Upper lobe of left lung (tissue), 6 donors: ENCODE measurements around the gene YAF2. TPM values are rescaled to one million over a fixed set of nuclear protein-coding genes. Genes with fewer than 3 reads are reported as not detected.

Experiments used
- ATAC-seq, 2 donors: fragments of 200-7000 bp; cut with Tn5 transposase; one replicate each; pipeline ENCODE4 v1.9.1; 2022; ENCODE audit warnings: mild to moderate bottlenecking in 2 of 2, moderate library complexity in 2 of 2; ENCODE audit not compliant: low FRiP score in 2 of 2
- DNase-seq, 2 donors: peaks; one replicate each; pipeline ENCODE4 v3.0.0-alpha.2; 2019 to 2020
- H3K27ac ChIP-seq, 4 donors: fragments of 200-600 bp; sonication (generic); one replicate each; pipeline ENCODE4 v1.5.1; 2016 to 2019
- H3K27me3 ChIP-seq, 4 donors: fragments of 200-600 bp; sonication (generic); one replicate each; pipeline ENCODE4 v1.5.1; 2017 to 2019
- H3K36me3 ChIP-seq, 4 donors: fragments of 200-600 bp; sonication (generic); one replicate each; pipeline ENCODE4 v1.5.1; 2016 to 2019
- H3K4me1 ChIP-seq, 4 donors: fragments of 200-600 bp; sonication (generic); one replicate each; pipeline ENCODE4 v1.5.1; 2018 to 2019
- H3K4me3 ChIP-seq, 4 donors: fragments of 200-600 bp; sonication (generic); one replicate each; pipeline ENCODE4 v1.5.1; 2017 to 2019; ENCODE audit warnings: mild to moderate bottlenecking in 2 of 4, moderate library complexity in 1 of 4
- H3K9me3 ChIP-seq, 4 donors: fragments of 200-600 bp; sonication (generic); one replicate each; pipeline ENCODE4 v1.5.1; 2018 to 2019
- CTCF ChIP-seq, 6 experiments: fragments of 450-650 bp in 4 of 6; fragments of 200-600 bp in 2 of 6; sonication (generic) in 2 of 6; IDR thresholded peaks; one replicate each; pipeline ENCODE4 v1.5.1; 2016 to 2019; ENCODE audit warnings: antibody characterized with exemption in 6 of 6
- EP300 ChIP-seq, 4 donors: sonication (generic); formaldehyde crosslinking; IDR thresholded peaks; one replicate each; pipeline ENCODE4 v1.5.1; 2017; ENCODE audit warnings: antibody characterized with exemption in 4 of 4, control low read depth in 2 of 4
- POLR2A ChIP-seq, 4 donors: fragments of 450-650 bp; IDR thresholded peaks; one replicate each; pipeline ENCODE4 v1.5.1; 2016 to 2017; ENCODE audit warnings: antibody characterized with exemption in 4 of 4, mild to moderate bottlenecking in 2 of 4
- POLR2AphosphoS5 ChIP-seq, 2 donors: sonication (generic); formaldehyde crosslinking; IDR thresholded peaks; one replicate each; pipeline ENCODE4 v1.5.1; 2017; ENCODE audit warnings: antibody characterized with exemption in 2 of 2
- WGBS, 2 donors: methylation state at CpG; one replicate each; pipeline ENCODE4 v1.1.5; 2017 to 2018; 5-methylcytosine and 5-hydroxymethylcytosine counted together
- total RNA-seq, 6 donors: library from RNA; depleted of rRNA in 4 of 6; stranded (reverse); fragments of >200 nt in 4 of 6; gene quantifications; one replicate each; pipeline versions ENCODE4 v1.1.0 to v1.2.1, GENCODE V29; 2016 to 2021
- donor health status: DM: no; HTN: no; CAD: no; lungs with moderate emphysema.
- donor health status: DM: no; HTN: yes; CAD: no; lungs with severe emphysema.

Gene YAF2
- total RNA-seq, 6 donors from 2014 or later: 11.7 to 44.0 (median 29.8) TPM

DNA sequence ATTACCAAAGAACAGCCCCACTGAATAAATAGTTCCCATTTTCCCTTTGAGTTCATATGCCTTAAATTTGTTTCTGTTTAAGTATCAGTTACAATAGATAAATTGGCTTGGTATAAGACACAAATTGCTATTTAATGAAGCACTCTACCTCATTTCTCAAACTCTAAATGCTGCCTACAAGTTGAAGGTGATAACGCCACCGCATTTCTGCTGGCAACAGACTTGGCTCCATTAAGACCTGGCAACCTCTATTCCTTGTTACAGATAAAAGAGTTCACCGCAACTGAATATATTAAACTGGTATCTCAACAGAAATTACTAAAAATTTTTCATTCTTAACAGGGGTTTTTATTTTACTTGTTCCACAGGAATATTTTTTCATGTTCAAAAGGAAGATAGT lies 129.0 kb downstream of the YAF2 start:
- DNase-seq: no peak
- no peaks in the 10 kb centered on the region for H3K27me3 ChIP-seq
- no peak for ATAC-seq
- no peaks in the 10 kb centered on the region for H3K9me3 ChIP-seq
- no peaks in the 10 kb centered on the region for H3K4me1 ChIP-seq
- H3K27ac ChIP-seq: no peak overlapping the region
- TF ChIP-seq EP300 (IDR thresholded peaks at IDR 0.05) (no peak), CTCF (IDR thresholded peaks at IDR 0.05) (no peak), POLR2A (IDR thresholded peaks at IDR 0.05) (no peak), POLR2AphosphoS5 (IDR thresholded peaks at IDR 0.05) (no peak)
- 97 to 98% methylated on average over 3 of the region's 3 CpGs for WGBS, 2 donors
- no peak overlapping the region for H3K4me3 ChIP-seq
- H3K36me3 ChIP-seq: no peaks in the 10 kb centered on the region

Other genes starting within 250 kb of the YAF2 start
- 10 to 100 TPM; 11.3 to 24.6 (median 12.3) TPM for gene GXYLT1, start 93.4 kb downstream of the YAF2 start, total RNA-seq
- gene ZCRB1, start 87.8 kb upstream of the YAF2 start, total RNA-seq: 10 to 100 TPM; 18.5 to 46.8 (median 36.8) TPM
- 10 to 100 TPM; 24.5 to 69.1 (median 46.7) TPM for gene PPHLN1, start 87.9 kb upstream of the YAF2 start, total RNA-seq